ENCODE measurements around the gene UBE2I.

- TF ChIP-seq, protein P1, sequence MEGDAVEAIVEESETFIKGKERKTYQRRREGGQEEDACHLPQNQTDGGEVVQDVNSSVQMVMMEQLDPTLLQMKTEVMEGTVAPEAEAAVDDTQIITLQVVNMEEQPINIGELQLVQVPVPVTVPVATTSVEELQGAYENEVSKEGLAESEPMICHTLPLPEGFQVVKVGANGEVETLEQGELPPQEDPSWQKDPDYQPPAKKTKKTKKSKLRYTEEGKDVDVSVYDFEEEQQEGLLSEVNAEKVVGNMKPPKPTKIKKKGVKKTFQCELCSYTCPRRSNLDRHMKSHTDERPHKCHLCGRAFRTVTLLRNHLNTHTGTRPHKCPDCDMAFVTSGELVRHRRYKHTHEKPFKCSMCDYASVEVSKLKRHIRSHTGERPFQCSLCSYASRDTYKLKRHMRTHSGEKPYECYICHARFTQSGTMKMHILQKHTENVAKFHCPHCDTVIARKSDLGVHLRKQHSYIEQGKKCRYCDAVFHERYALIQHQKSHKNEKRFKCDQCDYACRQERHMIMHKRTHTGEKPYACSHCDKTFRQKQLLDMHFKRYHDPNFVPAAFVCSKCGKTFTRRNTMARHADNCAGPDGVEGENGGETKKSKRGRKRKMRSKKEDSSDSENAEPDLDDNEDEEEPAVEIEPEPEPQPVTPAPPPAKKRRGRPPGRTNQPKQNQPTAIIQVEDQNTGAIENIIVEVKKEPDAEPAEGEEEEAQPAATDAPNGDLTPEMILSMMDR (IDR thresholded peaks at IDR 0.05): no peak
- no peak for TF ChIP-seq POLR2A (IDR thresholded peaks at IDR 0.05)
These were observed 29.4 kb upstream of the UBE2I start for GRCh38 chr16:1279945-1280589.
